Measurements from ENCODE around the gene BAIAP2. TPM values are rescaled to one million over a fixed set of nuclear protein-coding genes. Genes with fewer than 3 reads are reported as not detected.

The BAIAP2 gene
- total RNA-seq, 1 donor from 2014 or later, result 6.8 TPM

DNA sequence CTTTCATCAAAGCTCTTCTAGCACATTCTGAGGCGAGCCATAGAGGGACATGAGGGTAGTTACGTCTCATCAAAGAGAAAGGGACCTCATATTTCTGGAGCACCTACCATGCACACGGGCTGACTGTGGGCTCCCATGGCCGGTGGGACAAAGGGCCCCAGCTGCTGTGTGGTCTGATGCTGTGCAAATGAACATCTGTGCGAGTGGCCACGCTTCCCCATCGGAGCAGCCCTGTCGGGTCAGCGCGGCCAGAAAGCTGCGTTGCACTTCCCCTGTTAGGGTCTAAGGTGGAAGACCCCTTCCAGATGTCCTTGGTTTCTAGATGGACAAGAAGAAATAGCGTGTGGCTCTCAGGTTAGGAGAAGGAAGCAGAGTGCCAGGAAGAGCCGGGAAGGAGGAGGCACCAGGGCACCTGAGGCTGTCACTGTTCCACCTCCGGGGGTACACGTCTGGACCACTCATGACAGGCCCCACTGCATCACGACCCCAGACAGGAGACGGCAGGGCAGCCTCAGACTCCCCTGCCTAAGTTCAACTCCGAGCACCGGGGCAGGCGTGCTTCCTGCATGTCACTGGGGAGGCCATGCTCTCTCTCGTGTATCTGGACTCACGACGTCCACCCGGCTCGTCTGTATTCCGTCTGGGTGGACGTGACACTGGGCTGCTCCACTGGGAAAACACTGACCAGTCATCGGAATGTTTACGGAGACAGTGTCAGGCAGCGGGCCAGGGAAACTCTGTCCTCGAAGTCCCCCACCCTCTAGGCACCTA, 8.5 kb upstream of the BAIAP2 start:
- ChIA-PET CTCF (interaction anchor here (1.5 kb wide), 1 partner anchor 75 kb away, joined by 7 read pairs; no protein-coding TSS in a partner anchor), POLR2A (no interaction called here)
- intact Hi-C loops (cut with micrococcal nuclease), result no loop called here
- Mint-ChIP-seq H3K36me3 (ENCODE audit: low read depth) (no peaks in the 10 kb centered on the region), H3K27me3 (peaks cover 31% of the 10 kb centered on the region), H3K4me3 (no peak overlapping the region), H3K27ac (no peak overlapping the region), H3K4me1 (peaks cover 4% of the 10 kb centered on the region), H3K9me3 (no peaks in the 10 kb centered on the region)
- ATAC-seq (ENCODE audit: low read depth) (no peak), DNase-seq (no peak)
- no peak for TF ChIP-seq CTCF (IDR thresholded peaks at IDR 0.05)

GRCh38 chr17:81027038-81027437, 7.9 kb upstream of the BAIAP2 start:
- intact Hi-C loops (cut with micrococcal nuclease), result no loop called here
- ATAC-seq (ENCODE audit: low read depth) (no peak), DNase-seq (no peak)
- Mint-ChIP-seq H3K9me3 (no peaks in the 10 kb centered on the region), H3K4me1 (peaks cover 4% of the 10 kb centered on the region), H3K27ac (no peak overlapping the region), H3K4me3 (no peak overlapping the region), H3K36me3 (ENCODE audit: low read depth) (no peaks in the 10 kb centered on the region), H3K27me3 (peaks cover 33% of the 10 kb centered on the region)
- TF ChIP-seq CTCF (IDR thresholded peaks at IDR 0.05), result no peak
- CTCF ChIA-PET, result no interaction called here
- POLR2A ChIA-PET, result no interaction called here

- no peak for DNase-seq
Measured at GRCh38 chr17:81027591-81028505, 7.1 kb upstream of the BAIAP2 start.

DNA sequence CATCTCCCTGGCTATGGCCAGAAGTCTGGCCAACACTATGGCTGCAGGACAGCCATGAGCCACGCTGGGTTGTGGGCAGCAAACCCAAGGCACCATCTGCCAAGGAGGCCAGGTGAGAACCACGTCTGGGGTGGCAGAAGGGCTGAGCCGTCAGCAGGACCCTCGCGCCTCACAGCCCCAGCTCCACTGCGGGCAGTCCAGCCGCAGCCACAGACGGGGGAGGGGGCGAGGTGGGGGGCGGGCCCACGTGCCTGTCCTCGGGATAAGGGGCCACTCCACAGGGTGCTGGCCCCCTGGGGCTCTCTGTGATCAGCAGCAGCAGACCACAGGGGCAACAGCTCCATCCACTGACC, 6.5 kb upstream of the BAIAP2 start:
- no peak overlapping the region for H3K27ac Mint-ChIP-seq

More at GRCh38 chr17:81027591-81028505, 7.1 kb upstream of the BAIAP2 start:
- no peaks in the 10 kb centered on the region for H3K9me3 Mint-ChIP-seq
- no peak for ATAC-seq (ENCODE audit: low read depth)
- ChIA-PET POLR2A (no interaction called here), CTCF (no interaction called here)
- no peak overlapping the region for H3K27ac Mint-ChIP-seq
- H3K27me3 Mint-ChIP-seq, result peaks cover 33% of the 10 kb centered on the region
- no peak overlapping the region for H3K4me3 Mint-ChIP-seq
- no peaks in the 10 kb centered on the region for H3K36me3 Mint-ChIP-seq (ENCODE audit: low read depth)
- intact Hi-C loops (cut with micrococcal nuclease), result no loop called here
- TF ChIP-seq CTCF (IDR thresholded peaks at IDR 0.05), result no peak
- peaks cover 4% of the 10 kb centered on the region for H3K4me1 Mint-ChIP-seq

More for the DNA sequence above, 6.5 kb upstream of the BAIAP2 start:
- CTCF ChIA-PET, result no interaction called here
- H3K4me3 Mint-ChIP-seq, result no peak overlapping the region
- no peaks in the 10 kb centered on the region for H3K9me3 Mint-ChIP-seq
- intact Hi-C loops (cut with micrococcal nuclease), result no loop called here
- peaks cover 4% of the 10 kb centered on the region for H3K4me1 Mint-ChIP-seq
- no peaks in the 10 kb centered on the region for H3K36me3 Mint-ChIP-seq (ENCODE audit: low read depth)
- H3K27me3 Mint-ChIP-seq, result peaks cover 38% of the 10 kb centered on the region
- POLR2A ChIA-PET, result no interaction called here
- no peak for TF ChIP-seq CTCF (IDR thresholded peaks at IDR 0.05)
- no peak for DNase-seq
- no peak for ATAC-seq (ENCODE audit: low read depth)

All from activated B cell treated with CpG ODN at 0.5 μM for 24 hours (primary cell).